K562 (cell line): ENCODE results near the gene ACACB. TPM values are rescaled to one million over a fixed set of nuclear protein-coding genes. Genes with fewer than 3 reads are reported as not detected.

Experiments used
- ATAC-seq: fragments of 200-7000 bp; cut with Tn5 transposase; 3 replicates; pipeline ENCODE4 v1.9.1; 2020; ENCODE audit warnings: moderate library complexity
- BruUV-seq: library from RNA; stranded (reverse); fragments of 400-500 nt; replicated peaks from 2 replicates; lab custom pipeline; 2021; lab: Mats Ljungman, UMichigan
- CTCF ChIA-PET: fragments of 300-600 bp; formaldehyde crosslinking; extraction: SDS; loops from one replicate; lab custom pipeline; 2021; ENCODE audit warnings: low intra/inter-chr PET ratio; lab: Yijun Ruan, JAX
- POLR2A ChIA-PET: fragments of 300-600, 350-650 bp; sonication (Branson Sonifier 250); formaldehyde crosslinking; extraction: SDS; loops from one replicate; lab custom pipeline; 2021; ENCODE audit warnings: antibody characterized with exemption, inconsistent platforms; lab: Yijun Ruan, JAX
- DNase-seq, 4 experiments: peaks; one replicate each; pipeline versions ENCODE4 v3.0.0 to v3.0.0-alpha.2; 2011 to 2018; ENCODE audit warnings: low spot score in 3 of 4, mixed read lengths in 3 of 4; ENCODE audit errors: extremely low read depth in 1 of 4
- FAIRE-seq: peaks from 2 replicates; lab custom pipeline; 2011; peaks lifted over from hg19 to GRCh38; lab: Jason Lieb, UNC
- H2AFZ ChIP-seq: 2 replicates; pipeline ENCODE4 v1.6.0; 2011; ENCODE audit warnings: low read depth, low read length, control low read depth, inconsistent platforms
- H3K27ac ChIP-seq: fragments of 200-600 bp; 3 replicates; pipeline ENCODE4 v1.8.0; 2011; ENCODE audit warnings: low read depth, mild to moderate bottlenecking, control low read depth, inconsistent platforms, low read length, moderate library complexity, mixed read lengths; ENCODE audit errors: extremely low read depth
- H3K27me3 ChIP-seq, 2 experiments: fragments of 300-600 bp in 1 of 2; 2 replicates in 1 of 2; 3 replicates in 1 of 2; pipeline versions ENCODE4 v1.6.0 to v1.8.0; 2011; ENCODE audit warnings: inconsistent platforms in 2 of 2, low read length in 2 of 2, mild to moderate bottlenecking in 1 of 2, mixed read lengths in 1 of 2, moderate library complexity in 1 of 2; ENCODE audit not compliant: control insufficient read depth in 2 of 2, insufficient read depth in 2 of 2
- H3K36me3 ChIP-seq: fragments of 300-600 bp; 3 replicates; pipeline ENCODE4 v1.8.0; 2011; ENCODE audit warnings: mild to moderate bottlenecking, low read length, inconsistent platforms; ENCODE audit not compliant: control insufficient read depth, insufficient read depth
- H3K4me1 ChIP-seq, 2 experiments: fragments of 200-600 bp in 1 of 2; replicated peaks in 1 of 2; 2 replicates in 1 of 2; 3 replicates in 1 of 2; pipeline versions ENCODE4 v1.5.1 to v1.8.0; 2011; ENCODE audit warnings: inconsistent platforms in 2 of 2, low read length in 2 of 2, mild to moderate bottlenecking in 1 of 2, mixed read lengths in 1 of 2, moderate library complexity in 1 of 2; ENCODE audit not compliant: control insufficient read depth in 2 of 2, insufficient read depth in 2 of 2
- H3K4me2 ChIP-seq: 2 replicates; pipeline ENCODE4 v1.6.1; 2011; ENCODE audit warnings: low read length, control low read depth, inconsistent platforms, mixed read lengths; ENCODE audit not compliant: insufficient read depth
- H3K4me3 ChIP-seq: fragments of 200-600 bp; sonication (generic), shearing (Covaris generic); 2 replicates; pipeline ENCODE4 v1.5.1; 2016; ENCODE audit warnings: control low read depth, inconsistent platforms
- H3K79me2 ChIP-seq: fragments of 200-600 bp; 3 replicates; pipeline ENCODE4 v1.8.0; 2011; ENCODE audit warnings: low read length, inconsistent platforms; ENCODE audit not compliant: control insufficient read depth, insufficient read depth
- H3K9ac ChIP-seq, 2 experiments: 2 replicates each; pipeline versions ENCODE4 v1.6.0 to v1.6.1; 2011; ENCODE audit warnings: low read depth in 2 of 2, low read length in 2 of 2, control low read depth in 1 of 2, inconsistent platforms in 1 of 2, mild to moderate bottlenecking in 1 of 2, mixed read lengths in 1 of 2; ENCODE audit not compliant: insufficient read depth in 1 of 2
- H3K9me1 ChIP-seq: one replicate; pipeline ENCODE4 v1.6.0; 2011; ENCODE audit warnings: inconsistent platforms, mild to moderate bottlenecking, low read length, moderate library complexity; ENCODE audit not compliant: control insufficient read depth, insufficient read depth
- H3K9me3 ChIP-seq: replicated peaks from 2 replicates; pipeline ENCODE4 v1.5.1; 2011; ENCODE audit warnings: low read depth, low read length, inconsistent platforms; ENCODE audit not compliant: control insufficient read depth, insufficient read depth
- H4K20me1 ChIP-seq: replicated peaks from 2 replicates; pipeline ENCODE4 v1.6.1; 2011; ENCODE audit warnings: low read length, inconsistent platforms, mixed read lengths; ENCODE audit not compliant: control insufficient read depth, insufficient read depth
- CEBPB ChIP-seq: fragments of 450-650 bp; IDR thresholded peaks from 2 replicates; pipeline ENCODE4 v1.6.1; 2016; ENCODE audit warnings: missing genetic modification characterization, missing compliant biosample characterization
- CEBPG ChIP-seq, 3 experiments: fragments of 200-800 bp in 1 of 3; sonication (Bioruptor generic) in 1 of 3; sonication (generic) in 1 of 3; formaldehyde crosslinking in 1 of 3; IDR thresholded peaks in 2 of 3; conservative IDR thresholded peaks in 1 of 3; 2 replicates each; pipeline versions ENCODE4 v1.6.1 to v1.8.0; 2016 to 2022; ENCODE audit warnings: missing compliant biosample characterization in 2 of 3, missing genetic modification characterization in 2 of 3, mild to moderate bottlenecking in 1 of 3, missing genetic modification reagents in 1 of 3
- LARP7 ChIP-seq: fragments of 450-650 bp; IDR thresholded peaks from 2 replicates; pipeline ENCODE4 v1.6.1; 2016
- PHTF2 ChIP-seq: fragments of 250-450 bp; sonication (Bioruptor Pico); IDR thresholded peaks from 2 replicates; pipeline ENCODE4 v1.5.0; 2021; ENCODE audit warnings: mild to moderate bottlenecking
- RFX1 ChIP-seq: fragments of 450-650 bp; IDR thresholded peaks from 2 replicates; pipeline ENCODE4 v1.6.1; 2016; ENCODE audit warnings: mild to moderate bottlenecking, moderate library complexity
- USF2 ChIP-seq: sonication (generic); formaldehyde crosslinking; IDR thresholded peaks from 2 replicates; pipeline ENCODE4 v1.5.0; 2020; ENCODE audit warnings: missing genetic modification reagents
- ZNF639 ChIP-seq, 2 experiments: fragments of 200-800 bp in 1 of 2; sonication (Bioruptor generic) in 1 of 2; sonication (generic) in 1 of 2; formaldehyde crosslinking in 1 of 2; IDR thresholded peaks in 1 of 2; conservative IDR thresholded peaks in 1 of 2; 2 replicates each; pipeline versions ENCODE4 v1.5.0 to v1.6.1; 2016 to 2020; ENCODE audit warnings: missing compliant biosample characterization in 1 of 2, missing genetic modification characterization in 1 of 2, missing genetic modification reagents in 1 of 2
- ZNF699 ChIP-seq: fragments of 250-450 bp; sonication (Bioruptor Pico); IDR thresholded peaks from 2 replicates; pipeline ENCODE4 v1.8.0; 2021; ENCODE audit warnings: mild to moderate bottlenecking, moderate library complexity; ENCODE audit not compliant: insufficient replicate concordance
- WGBS: fragments of 100-300 bp; shearing (Covaris generic); methylation state at CpG from one replicate; pipeline ENCODE4 v1.1.6; 2016; ENCODE audit warnings: low coverage, mixed read lengths; ENCODE audit not compliant: insufficient coverage; ENCODE audit errors: missing lambda C conversion rate; 5-methylcytosine and 5-hydroxymethylcytosine counted together
- in situ Hi-C: fragments of 300-500 bp; cut with MboI; formaldehyde crosslinking; loops from 4 replicates; pipeline ENCODE4 v1.15.0; 2018; ENCODE audit warnings: inconsistent platforms, mixed read lengths
- intact Hi-C: fragments of 100-400 bp; cut with micrococcal nuclease; formaldehyde crosslinking; loops from 2 replicates; pipeline ENCODE4 v1.14.2; 2022
- polyA plus RNA-seq, 8 experiments: library from polyadenylated mRNA; depleted of rRNA in 4 of 8; stranded (reverse) in 5 of 8; unstranded in 3 of 8; fragments of >200 nt; fragmentation: Nextera tagmentation in 2 of 8; fragmentation: Illumina TruSeq in 1 of 8; extraction: Ambion mirVana in 2 of 8; extraction: Trizol in 1 of 8; gene quantifications; 2 replicates each; pipeline versions ENCODE4 v1.2.1 to v1.2.3, GENCODE V29; 2011 to 2014; ENCODE audit warnings: inconsistent platforms in 1 of 8, missing spikeins in 1 of 8
- total RNA-seq, 7 experiments: library from RNA; depleted of rRNA in 6 of 7; stranded (reverse); fragments of >200 nt in 6 of 7; fragmentation: Illumina TruSeq in 2 of 7; extraction: Trizol in 2 of 7; gene quantifications; 2 replicates each; pipeline versions ENCODE4 v1.2.1 to v1.2.3, GENCODE V29; 2011 to 2021; ENCODE audit warnings: low replicate concordance in 1 of 7

The ACACB gene
- total and polyA plus RNA-seq, 9 of the 15 experiments (the other 6 are each of a cell fraction or from before 2014, with no cell fraction given) = 0.10 to 2.5 (median 0.83) TPM

GRCh38 chr12:109202770-109203169 lies 86.4 kb downstream of the ACACB start:
- ChIA-PET POLR2A (no interaction called here), CTCF (no interaction called here)
- Histone ChIP-seq H2AFZ (no peak overlapping the region), H3K9me3 (no peaks in the 10 kb centered on the region), H3K27me3 (peaks cover 0 to 10% of the 10 kb centered on the region in 2 experiments; a peak in 2 of 5 replicates), H3K36me3 (no peaks in the 10 kb centered on the region), H3K4me2 (no peak overlapping the region), H3K79me2 (no peaks in the 10 kb centered on the region), H3K9me1 (no peaks in the 10 kb centered on the region), H3K27ac (no peak overlapping the region), H3K4me3 (no peak overlapping the region), H4K20me1 (no peaks in the 10 kb centered on the region), H3K4me1 (peaks cover 4 to 11% of the 10 kb centered on the region in 2 experiments; a peak in 3 of 5 replicates), H3K9ac (no peak overlapping the region)
- ATAC-seq (no peak), DNase-seq (no peak), FAIRE-seq (no peak)
- BruUV-seq = no TSS peak
- 33% methylated on average over 3 of the region's 3 CpGs for WGBS
- TF ChIP-seq RFX1 (peak; percentile 10; the same call in 1 of the 2 replicates), PHTF2 (no peak), ZNF699 (CRISPR knock-in tag) (no peak), LARP7 (no peak), CEBPG (CRISPR knock-in tag; IDR thresholded peaks at IDR 0.05) (no peak), CEBPG (tag; conservative IDR thresholded peaks at IDR 0.05 in 1 of 2, IDR thresholded peaks at IDR 0.05 in 1 of 2) (peak in 1 of 2 experiments; percentile 33; a peak in 1 of 4 replicates), CEBPB (tag) (peak; percentile 60)
- intact Hi-C loops (no loop called here), in situ Hi-C loops (no loop called here)

GRCh38 chr12:109203480-109203879 lies 87.1 kb downstream of the ACACB start:
- TF ChIP-seq USF2 = peak; percentile 36
- TF ChIP-seq ZNF639 (CRISPR knock-in tag; conservative IDR thresholded peaks at IDR 0.05 in 1 of 2, IDR thresholded peaks at IDR 0.05 in 1 of 2) = no peak
- TF ChIP-seq, all 486 proteins: peak for 1
- no peak overlapping the region for H3K27ac ChIP-seq
- H3K9me1 ChIP-seq = no peaks in the 10 kb centered on the region
- ChIA-PET CTCF (no interaction called here), POLR2A (no interaction called here)
- intact Hi-C loops (no loop called here), in situ Hi-C loops (no loop called here)
- FAIRE-seq = no peak
- H3K27me3 ChIP-seq = peaks cover 0 to 10% of the 10 kb centered on the region in 2 experiments; a peak in 2 of 5 replicates
- BruUV-seq = no TSS peak
- no peak overlapping the region for H3K4me2 ChIP-seq
- H4K20me1 ChIP-seq = no peaks in the 10 kb centered on the region
- DNase-seq = no peak
- H3K4me3 ChIP-seq = no peak overlapping the region
- no peak overlapping the region for H3K9ac ChIP-seq
- H3K9me3 ChIP-seq = no peaks in the 10 kb centered on the region
- no peak overlapping the region for H2AFZ ChIP-seq
- no peaks in the 10 kb centered on the region for H3K36me3 ChIP-seq
- H3K79me2 ChIP-seq = no peaks in the 10 kb centered on the region
- ATAC-seq = no peak
- 21% methylated on average over 8 of the region's 8 CpGs for WGBS
- peaks cover 4 to 11% of the 10 kb centered on the region in 2 experiments; a peak in 3 of 5 replicates for H3K4me1 ChIP-seq
